Measurements from ENCODE around the gene ZNF326.

The ZNF326 gene

DNA sequence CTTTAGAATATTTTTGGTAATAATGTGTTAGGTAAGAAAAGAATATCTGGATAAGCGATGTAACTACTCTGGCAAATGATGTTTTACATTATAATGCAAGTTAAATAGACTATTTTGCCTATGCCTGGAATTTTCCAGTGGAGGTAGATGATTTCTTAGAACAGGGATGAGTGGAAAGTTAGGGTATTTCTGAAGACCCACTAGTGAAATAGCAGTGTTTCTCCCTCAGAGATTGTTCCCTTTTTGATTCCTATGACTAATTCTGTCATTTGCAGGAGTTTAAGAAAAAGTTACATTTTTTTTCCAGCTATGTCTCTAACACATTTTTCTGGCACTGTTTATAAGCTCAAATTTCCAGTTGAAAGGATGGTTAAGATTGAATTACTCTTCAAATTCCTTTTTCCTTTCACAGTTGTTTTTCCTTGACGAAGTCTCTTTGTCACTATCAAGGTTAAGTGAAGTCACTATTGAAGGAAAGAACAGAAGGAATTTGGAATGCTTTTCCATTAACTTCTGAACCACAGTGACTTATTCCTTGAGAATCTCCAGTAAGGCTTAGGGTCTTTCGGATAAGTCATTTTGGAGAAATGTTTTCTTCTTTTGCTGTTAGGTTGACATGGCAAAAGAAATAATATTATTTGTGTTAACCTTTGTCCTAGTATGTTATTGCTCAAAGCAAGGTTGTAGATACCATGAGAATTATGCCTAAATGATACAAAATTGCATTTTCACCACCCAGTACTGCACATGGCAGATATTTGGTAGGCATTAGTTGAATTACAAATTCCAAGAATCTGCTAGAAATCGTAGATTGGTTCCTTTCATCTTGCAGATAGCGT is 42.9 kb upstream of the ZNF326 start:
- TF ChIP-seq, protein P1, sequence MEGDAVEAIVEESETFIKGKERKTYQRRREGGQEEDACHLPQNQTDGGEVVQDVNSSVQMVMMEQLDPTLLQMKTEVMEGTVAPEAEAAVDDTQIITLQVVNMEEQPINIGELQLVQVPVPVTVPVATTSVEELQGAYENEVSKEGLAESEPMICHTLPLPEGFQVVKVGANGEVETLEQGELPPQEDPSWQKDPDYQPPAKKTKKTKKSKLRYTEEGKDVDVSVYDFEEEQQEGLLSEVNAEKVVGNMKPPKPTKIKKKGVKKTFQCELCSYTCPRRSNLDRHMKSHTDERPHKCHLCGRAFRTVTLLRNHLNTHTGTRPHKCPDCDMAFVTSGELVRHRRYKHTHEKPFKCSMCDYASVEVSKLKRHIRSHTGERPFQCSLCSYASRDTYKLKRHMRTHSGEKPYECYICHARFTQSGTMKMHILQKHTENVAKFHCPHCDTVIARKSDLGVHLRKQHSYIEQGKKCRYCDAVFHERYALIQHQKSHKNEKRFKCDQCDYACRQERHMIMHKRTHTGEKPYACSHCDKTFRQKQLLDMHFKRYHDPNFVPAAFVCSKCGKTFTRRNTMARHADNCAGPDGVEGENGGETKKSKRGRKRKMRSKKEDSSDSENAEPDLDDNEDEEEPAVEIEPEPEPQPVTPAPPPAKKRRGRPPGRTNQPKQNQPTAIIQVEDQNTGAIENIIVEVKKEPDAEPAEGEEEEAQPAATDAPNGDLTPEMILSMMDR (IDR thresholded peaks at IDR 0.05; ENCODE audit: low read depth, low read length), result no peak
- H3K4me3 ChIP-seq (ENCODE audit: low read depth, low read length), result no peak overlapping the region

DNA sequence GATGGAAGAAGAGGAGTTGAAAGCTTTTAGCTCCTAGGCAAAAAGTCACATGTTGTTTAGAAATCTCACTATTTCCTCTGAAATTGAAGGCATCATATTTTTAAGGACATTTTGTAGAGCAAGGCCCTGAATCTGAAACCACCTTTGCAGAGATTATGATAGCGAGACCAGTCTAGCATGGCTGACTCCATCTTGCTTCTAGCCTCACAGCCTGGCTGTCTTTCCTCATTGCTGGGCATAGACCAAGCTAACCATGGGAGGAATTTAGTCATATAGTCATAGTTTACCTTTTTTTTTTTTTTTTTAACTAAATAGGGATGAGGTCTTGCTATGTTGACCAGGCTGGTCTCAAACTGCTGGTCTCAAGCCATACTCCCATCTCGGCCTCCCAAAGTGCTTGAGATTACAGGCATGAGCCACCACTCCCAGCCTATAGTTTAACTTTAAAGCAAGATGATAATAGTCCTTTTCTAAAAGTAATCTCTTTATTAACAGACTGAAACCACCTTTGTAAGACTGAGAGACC is 42.2 kb upstream of the ZNF326 start:
- no peak overlapping the region for H3K4me3 ChIP-seq (ENCODE audit: low read depth, low read length)
- TF ChIP-seq, protein P1 (IDR thresholded peaks at IDR 0.05; ENCODE audit: low read depth, low read length), result no peak

DNA sequence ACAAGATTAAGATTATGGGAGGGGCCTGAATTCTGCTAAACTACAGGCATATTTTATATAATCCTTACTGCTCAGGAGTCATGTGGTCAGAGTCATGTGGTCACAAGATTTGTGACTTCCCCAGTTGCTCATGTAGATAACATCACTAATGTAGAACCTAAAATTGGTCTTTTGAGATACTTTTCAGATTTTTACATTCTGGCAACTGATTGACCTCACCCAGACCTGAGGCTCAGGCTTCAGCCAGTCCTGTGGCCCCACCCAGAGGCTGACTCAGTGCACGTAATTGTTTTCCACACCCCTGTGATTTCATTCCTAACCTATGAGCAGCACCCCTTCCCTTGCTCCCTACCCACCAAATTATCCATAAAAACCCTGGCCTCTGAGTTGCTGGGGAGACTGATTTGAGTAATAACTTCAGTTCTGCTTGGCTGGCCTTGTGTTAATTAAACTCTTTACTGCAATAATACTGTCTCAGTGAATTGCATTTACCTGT is 41.7 kb upstream of the ZNF326 start:
- no peak overlapping the region for H3K4me3 ChIP-seq (ENCODE audit: low read depth, low read length)
- TF ChIP-seq, protein P1 (IDR thresholded peaks at IDR 0.05; ENCODE audit: low read depth, low read length), result no peak

DNA sequence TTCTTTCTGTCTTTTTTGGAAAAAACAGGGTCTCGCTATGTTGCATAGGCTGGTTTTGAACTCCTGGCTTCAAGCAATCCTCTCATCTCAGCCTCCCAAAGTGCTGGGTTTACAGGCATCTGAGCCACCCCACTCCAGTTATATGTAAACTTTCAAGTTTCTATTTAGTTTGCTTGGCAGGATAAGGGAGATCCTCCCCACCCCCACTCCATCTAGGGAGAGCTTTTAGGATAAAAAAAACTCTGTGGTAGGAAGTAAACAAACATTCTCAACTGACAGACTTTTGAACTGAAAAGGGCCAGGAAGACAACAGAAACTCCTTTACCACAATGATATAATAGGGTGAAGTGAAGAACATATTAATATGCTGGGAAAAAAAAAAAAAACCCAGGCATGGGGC is 41.0 kb upstream of the ZNF326 start:
- TF ChIP-seq, protein P1 (IDR thresholded peaks at IDR 0.05; ENCODE audit: low read depth, low read length), result no peak
- no peak overlapping the region for H3K4me3 ChIP-seq (ENCODE audit: low read depth, low read length)

DNA sequence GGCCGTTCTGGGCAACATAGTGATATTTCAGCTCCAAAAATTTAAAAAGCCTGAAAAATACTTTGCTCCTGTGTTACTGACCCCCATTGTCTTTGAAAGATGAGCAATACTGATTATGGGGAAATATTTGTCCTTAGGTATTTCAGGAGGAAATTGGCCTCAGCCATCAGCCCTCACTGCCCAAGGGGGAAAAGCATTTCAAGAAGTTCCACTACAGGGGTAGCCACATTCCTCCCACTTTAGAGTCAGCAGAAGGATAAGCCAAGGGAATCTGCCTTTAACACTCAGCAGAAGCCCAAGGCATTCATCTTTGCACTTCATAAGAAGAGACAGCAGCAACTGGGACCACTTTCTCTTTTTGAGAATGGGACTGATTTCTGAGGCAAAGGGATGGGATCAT is 40.5 kb upstream of the ZNF326 start:
- no peak overlapping the region for H3K4me3 ChIP-seq (ENCODE audit: low read depth, low read length)
- TF ChIP-seq, protein P1 (IDR thresholded peaks at IDR 0.05; ENCODE audit: low read depth, low read length), result no peak

DNA sequence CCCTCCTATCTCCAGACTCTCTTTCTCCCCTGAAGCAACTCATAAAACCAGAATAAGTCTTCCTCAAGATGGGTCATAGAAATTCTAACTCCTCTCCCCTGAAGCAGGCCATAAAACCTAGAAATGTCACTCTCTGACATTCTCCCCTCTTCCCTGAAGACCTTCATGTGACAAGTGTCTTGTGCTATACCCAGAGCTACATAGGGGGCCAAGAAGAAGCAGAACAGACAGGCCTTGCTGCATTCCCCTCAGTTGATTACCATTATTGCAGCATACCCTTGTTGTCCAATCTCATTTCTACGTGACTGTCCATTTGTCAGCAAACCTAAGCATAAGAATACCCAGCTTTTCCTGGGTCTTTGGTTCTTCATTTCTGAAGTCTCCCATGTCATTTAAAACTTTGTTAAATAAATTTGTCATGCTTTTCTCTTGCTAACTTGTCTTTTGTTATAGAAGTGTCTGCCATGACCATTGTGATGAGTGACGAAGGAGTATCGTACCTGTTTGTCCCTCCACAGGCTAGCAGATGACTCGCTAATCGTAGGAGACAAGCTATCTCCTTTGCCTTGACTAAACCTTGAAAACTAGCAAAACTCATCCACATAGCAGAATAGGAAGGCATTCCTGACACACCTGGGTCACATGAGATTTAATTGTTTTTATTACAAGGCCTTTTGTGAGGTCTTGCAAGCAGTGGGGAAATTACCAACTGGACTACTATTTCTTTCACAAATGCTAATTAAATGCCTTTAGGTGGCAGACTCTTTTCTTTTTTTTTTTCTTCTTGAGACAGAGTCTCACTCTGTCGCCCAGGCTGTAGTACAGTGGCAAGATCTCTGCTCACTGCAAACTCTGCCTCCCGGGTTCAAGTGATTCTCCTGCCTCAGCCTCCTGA is 39.4 kb upstream of the ZNF326 start:
- TF ChIP-seq, protein P1 (IDR thresholded peaks at IDR 0.05; ENCODE audit: low read depth, low read length), result no peak
- no peak overlapping the region for H3K4me3 ChIP-seq (ENCODE audit: low read depth, low read length)

Data from WI38 (cell line).